ENCODE data around the gene RNF215.

- TF ChIP-seq CTCF (IDR thresholded peaks at IDR 0.05; ENCODE audit: low read depth, low read length): no peak
- TF ChIP-seq MYC (IDR thresholded peaks at IDR 0.05; ENCODE audit: low read depth, low read length): no peak
- TF ChIP-seq POLR2A (IDR thresholded peaks at IDR 0.05; ENCODE audit: extremely low read depth, insufficient read length): no peak
- TF ChIP-seq, protein P1, sequence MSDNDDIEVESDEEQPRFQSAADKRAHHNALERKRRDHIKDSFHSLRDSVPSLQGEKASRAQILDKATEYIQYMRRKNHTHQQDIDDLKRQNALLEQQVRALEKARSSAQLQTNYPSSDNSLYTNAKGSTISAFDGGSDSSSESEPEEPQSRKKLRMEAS (IDR thresholded peaks at IDR 0.05; ENCODE audit: low read depth, low read length): no peak
These were observed 32.6 kb downstream of the RNF215 start for GRCh38 chr22:30354644-30355043.
